HCT116 (cell line): ENCODE measurements around the gene ERGIC1. TPM values are rescaled to one million over a fixed set of nuclear protein-coding genes. Genes with fewer than 3 reads are reported as not detected.

Source experiments
- ATAC-seq: fragments of 200-7000 bp; cut with Tn5 transposase; 2 replicates; pipeline ENCODE4 v1.9.1; 2020; ENCODE audit warnings: mild to moderate bottlenecking, moderate library complexity
- BruUV-seq: library from RNA; stranded (reverse); fragments of 400-500 nt; replicated peaks from 2 replicates; lab custom pipeline; 2021; lab: Mats Ljungman, UMichigan
- CTCF ChIA-PET: fragments of 300-600 bp; sonication (Branson Sonifier 250); formaldehyde crosslinking; loops from one replicate; lab custom pipeline; 2021; ENCODE audit warnings: antibody characterized with exemption; lab: Charles Lee
- POLR2A ChIA-PET: fragments of 300-600, 350-600 bp; sonication (Branson Sonifier 250); formaldehyde crosslinking; loops from one replicate; lab custom pipeline; 2021; ENCODE audit warnings: antibody characterized with exemption; lab: Charles Lee
- RAD21 ChIA-PET, 2 experiments: fragments of 300-600 bp; sonication (Branson Sonifier 250); formaldehyde crosslinking; loops; one replicate each; lab custom pipeline; 2023; ENCODE audit warnings: low total read pairs in 2 of 2; ENCODE audit not compliant: uncharacterized antibody in 2 of 2, unreplicated experiment in 2 of 2, low non-redundant PET in 1 of 2; lab: Charles Lee
- DNase-seq: peaks from one replicate; pipeline ENCODE4 v3.0.0-alpha.2; 2010; ENCODE audit warnings: low read depth, low spot score
- H2AFZ ChIP-seq: fragments of 200-600 bp; shearing (Covaris generic), sonication (generic); 2 replicates; pipeline ENCODE4 v1.6.1; 2017; ENCODE audit warnings: low read depth, mixed run types, mixed read lengths, antibody characterized with exemption, low read length; ENCODE audit not compliant: poor library complexity, severe bottlenecking
- H3K27ac ChIP-seq: 2 replicates; pipeline ENCODE4 v1.5.1; 2012; ENCODE audit warnings: low read depth, low read length
- H3K27me3 ChIP-seq: fragments of 200-600 bp; sonication (generic); 2 replicates; pipeline ENCODE4 v1.6.1; 2016; ENCODE audit warnings: mixed run types, low read length, mixed read lengths; ENCODE audit not compliant: insufficient read depth
- H3K36me3 ChIP-seq, 2 experiments: fragments of 200-500 bp in 1 of 2; fragments of 200-600 bp in 1 of 2; sonication (Bioruptor generic) in 1 of 2; sonication (generic) in 1 of 2; 2 replicates each; pipeline versions ENCODE4 v1.5.1 to v1.6.1; 2014 to 2016; ENCODE audit warnings: low read length in 2 of 2, inconsistent platforms in 1 of 2, mixed read lengths in 1 of 2, mixed run types in 1 of 2; ENCODE audit not compliant: insufficient read depth in 2 of 2, control insufficient read depth in 1 of 2
- H3K4me1 ChIP-seq, 2 experiments: fragments of 200-600 bp in 1 of 2; sonication (generic) in 1 of 2; 2 replicates each; pipeline versions ENCODE4 v1.5.1 to v1.6.1; 2012 to 2017; ENCODE audit warnings: low read length in 2 of 2, inconsistent platforms in 1 of 2, mild to moderate bottlenecking in 1 of 2, mixed read lengths in 1 of 2, mixed run types in 1 of 2, moderate library complexity in 1 of 2; ENCODE audit not compliant: insufficient read depth in 2 of 2, control insufficient read depth in 1 of 2
- H3K4me2 ChIP-seq: fragments of 200-600 bp; sonication (generic); 2 replicates; pipeline ENCODE4 v1.6.1; 2017; ENCODE audit warnings: mixed run types, low read length, mixed read lengths
- H3K4me3 ChIP-seq, 2 experiments: fragments of 200-600 bp in 1 of 2; sonication (generic) in 1 of 2; replicated peaks in 1 of 2; 2 replicates each; pipeline ENCODE4 v1.5.1; 2011 to 2016; ENCODE audit warnings: low read length in 2 of 2, control low read depth in 1 of 2, low read depth in 1 of 2, mild to moderate bottlenecking in 1 of 2, mixed read lengths in 1 of 2, mixed run types in 1 of 2
- H3K79me2 ChIP-seq: fragments of 200-600 bp; sonication (generic); 2 replicates; pipeline ENCODE4 v1.6.1; 2017; ENCODE audit warnings: mild to moderate bottlenecking, mixed run types, low read length, moderate library complexity, mixed read lengths; ENCODE audit not compliant: insufficient read depth
- H3K9ac ChIP-seq: fragments of 200-600 bp; sonication (generic); 2 replicates; pipeline ENCODE4 v1.6.1; 2016; ENCODE audit warnings: low read length, mixed read lengths
- H3K9me2 ChIP-seq: fragments of 200-600 bp; sonication (generic), shearing (Covaris generic); 2 replicates; pipeline ENCODE4 v1.6.1; 2017; ENCODE audit warnings: mixed run types, mild to moderate bottlenecking, moderate library complexity; ENCODE audit not compliant: insufficient read depth
- H3K9me3 ChIP-seq, 2 experiments: fragments of 200-500 bp in 1 of 2; fragments of 200-600 bp in 1 of 2; sonication (Bioruptor generic) in 1 of 2; sonication (generic) in 1 of 2; 2 replicates each; pipeline ENCODE4 v1.6.1; 2014 to 2017; ENCODE audit warnings: low read length in 2 of 2, mixed read lengths in 2 of 2, inconsistent platforms in 1 of 2, low read depth in 1 of 2, mild to moderate bottlenecking in 1 of 2, mixed run types in 1 of 2, moderate library complexity in 1 of 2; ENCODE audit not compliant: control insufficient read depth in 1 of 2, insufficient read depth in 1 of 2
- H4K20me1 ChIP-seq: fragments of 200-600 bp; sonication (generic), shearing (Covaris generic); 2 replicates; pipeline ENCODE4 v1.6.1; 2017; ENCODE audit warnings: mixed run types, mild to moderate bottlenecking, moderate library complexity; ENCODE audit not compliant: insufficient read depth
- ELF1 ChIP-seq: IDR thresholded peaks from 2 replicates; pipeline ENCODE4 v1.6.1; 2012; ENCODE audit warnings: low read depth, borderline replicate concordance
- EZH2 ChIP-seq: fragments of 200-600 bp; sonication (generic); IDR thresholded peaks from 2 replicates; pipeline ENCODE4 v1.6.1; 2017; ENCODE audit warnings: antibody characterized with exemption, mixed run types
- EZH2phosphoT487 ChIP-seq: fragments of 200-600 bp; IDR thresholded peaks from 2 replicates; pipeline ENCODE4 v1.6.1; 2018; ENCODE audit warnings: antibody characterized with exemption, borderline replicate concordance
- FOSL1 ChIP-seq: IDR thresholded peaks from 2 replicates; pipeline ENCODE4 v1.6.1; 2012; ENCODE audit warnings: low read depth
- SIN3A ChIP-seq: IDR thresholded peaks from 2 replicates; pipeline ENCODE4 v1.6.1; 2012; ENCODE audit warnings: low read depth
- SRF ChIP-seq: IDR thresholded peaks from 2 replicates; pipeline ENCODE4 v1.6.1; 2012; ENCODE audit warnings: low read depth
- YY1 ChIP-seq: IDR thresholded peaks from 2 replicates; pipeline ENCODE4 v1.6.1; 2011; ENCODE audit warnings: low read length, low read depth, moderate library complexity, mild to moderate bottlenecking; ENCODE audit not compliant: insufficient replicate concordance; ENCODE audit errors: extremely low read depth
- intact Hi-C: fragments of 100-400 bp; cut with micrococcal nuclease; formaldehyde crosslinking; loops from 2 replicates; pipeline ENCODE4 v1.10.0; 2022
- total RNA-seq: library from RNA; stranded (reverse); gene quantifications from one replicate; pipeline ENCODE4 v1.2.1, GENCODE V29; 2021; ENCODE audit not compliant: unreplicated experiment
- TF ChIP-seq, protein P1 (sequence below): IDR thresholded peaks from 2 replicates; pipeline ENCODE4 v1.6.1; 2012; ENCODE audit warnings: low read depth
- TF ChIP-seq, protein P2 (sequence below), 3 experiments: fragments of 200-600 bp in 1 of 3; sonication (generic) in 1 of 3; IDR thresholded peaks in 2 of 3; conservative IDR thresholded peaks in 1 of 3; 2 replicates each; pipeline ENCODE4 v1.5.1; 2012 to 2017; ENCODE audit warnings: low read depth in 2 of 3, low read length in 2 of 3, antibody characterized with exemption in 1 of 3, borderline replicate concordance in 1 of 3, control low read depth in 1 of 3, mild to moderate bottlenecking in 1 of 3, mixed read lengths in 1 of 3, mixed run types in 1 of 3, moderate library complexity in 1 of 3; ENCODE audit not compliant: insufficient read depth in 1 of 3

ERGIC1 gene
- total RNA-seq, 1 experiment from 2014 or later, result 73.3 TPM

DNA sequence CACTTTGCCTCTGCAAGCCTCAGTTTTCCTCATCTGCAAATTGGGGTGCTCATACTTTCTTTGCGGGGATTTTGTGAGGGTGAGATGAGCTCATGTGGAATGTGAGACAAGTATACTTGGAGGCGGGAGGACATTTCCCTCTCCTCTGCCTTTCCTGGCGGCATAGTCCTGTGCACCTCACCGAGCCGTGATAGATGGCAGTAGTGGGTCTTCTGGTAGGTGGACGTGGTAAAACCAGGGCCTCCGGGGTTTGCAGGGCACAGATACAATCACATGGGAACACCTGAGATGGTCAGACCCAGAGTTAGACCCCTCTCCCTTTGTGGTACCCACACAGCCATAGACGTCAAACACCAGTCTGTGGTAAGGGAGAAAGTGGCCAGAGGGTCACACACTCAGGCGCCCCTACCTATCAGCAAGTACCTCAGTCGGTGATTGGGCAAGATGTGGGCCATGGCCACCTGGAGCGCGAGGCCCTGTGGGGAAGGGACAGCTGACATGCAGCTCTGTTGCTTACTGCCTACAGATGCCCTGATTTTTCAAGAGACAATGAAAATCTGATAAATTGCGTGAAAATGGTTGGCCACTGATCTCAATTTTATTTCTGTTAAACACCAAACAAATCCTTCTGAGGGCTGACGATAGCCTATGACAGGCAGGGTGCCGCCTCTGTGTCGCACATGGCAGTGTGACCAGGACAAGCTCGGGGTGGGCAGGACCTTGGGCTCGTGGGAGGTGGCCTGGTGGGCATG lies 9.9 kb downstream of the ERGIC1 start:
- Histone ChIP-seq H3K9me3 (no peaks in the 10 kb centered on the region), H2AFZ (no peak overlapping the region), H4K20me1 (no peaks in the 10 kb centered on the region), H3K79me2 (peaks cover 31% of the 10 kb centered on the region; the same call in 1 of the 2 replicates), H3K4me3 (no peak overlapping the region), H3K4me1 (peaks cover 0 to 8% of the 10 kb centered on the region in 2 experiments; a peak in 2 of 4 replicates), H3K9me2 (no peaks in the 10 kb centered on the region), H3K36me3 (no peaks in the 10 kb centered on the region), H3K27ac (no peak overlapping the region), H3K27me3 (no peaks in the 10 kb centered on the region), H3K4me2 (no peak overlapping the region), H3K9ac (no peak overlapping the region)
- ChIA-PET RAD21 (no interaction called here), CTCF (no interaction called here), POLR2A (no interaction called here)
- DNase-seq, result no peak
- no TSS peak for BruUV-seq
- TF ChIP-seq SRF, result no peak
- TF ChIP-seq, protein P1, sequence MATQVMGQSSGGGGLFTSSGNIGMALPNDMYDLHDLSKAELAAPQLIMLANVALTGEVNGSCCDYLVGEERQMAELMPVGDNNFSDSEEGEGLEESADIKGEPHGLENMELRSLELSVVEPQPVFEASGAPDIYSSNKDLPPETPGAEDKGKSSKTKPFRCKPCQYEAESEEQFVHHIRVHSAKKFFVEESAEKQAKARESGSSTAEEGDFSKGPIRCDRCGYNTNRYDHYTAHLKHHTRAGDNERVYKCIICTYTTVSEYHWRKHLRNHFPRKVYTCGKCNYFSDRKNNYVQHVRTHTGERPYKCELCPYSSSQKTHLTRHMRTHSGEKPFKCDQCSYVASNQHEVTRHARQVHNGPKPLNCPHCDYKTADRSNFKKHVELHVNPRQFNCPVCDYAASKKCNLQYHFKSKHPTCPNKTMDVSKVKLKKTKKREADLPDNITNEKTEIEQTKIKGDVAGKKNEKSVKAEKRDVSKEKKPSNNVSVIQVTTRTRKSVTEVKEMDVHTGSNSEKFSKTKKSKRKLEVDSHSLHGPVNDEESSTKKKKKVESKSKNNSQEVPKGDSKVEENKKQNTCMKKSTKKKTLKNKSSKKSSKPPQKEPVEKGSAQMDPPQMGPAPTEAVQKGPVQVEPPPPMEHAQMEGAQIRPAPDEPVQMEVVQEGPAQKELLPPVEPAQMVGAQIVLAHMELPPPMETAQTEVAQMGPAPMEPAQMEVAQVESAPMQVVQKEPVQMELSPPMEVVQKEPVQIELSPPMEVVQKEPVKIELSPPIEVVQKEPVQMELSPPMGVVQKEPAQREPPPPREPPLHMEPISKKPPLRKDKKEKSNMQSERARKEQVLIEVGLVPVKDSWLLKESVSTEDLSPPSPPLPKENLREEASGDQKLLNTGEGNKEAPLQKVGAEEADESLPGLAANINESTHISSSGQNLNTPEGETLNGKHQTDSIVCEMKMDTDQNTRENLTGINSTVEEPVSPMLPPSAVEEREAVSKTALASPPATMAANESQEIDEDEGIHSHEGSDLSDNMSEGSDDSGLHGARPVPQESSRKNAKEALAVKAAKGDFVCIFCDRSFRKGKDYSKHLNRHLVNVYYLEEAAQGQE, result no peak
- intact Hi-C loops, result no loop called here
- ATAC-seq, result no peak

GRCh38 chr5:172844577-172844838 lies 10.5 kb downstream of the ERGIC1 start:
- Histone ChIP-seq H3K9ac (no peak overlapping the region), H2AFZ (no peak overlapping the region), H3K4me1 (peaks cover 0 to 8% of the 10 kb centered on the region in 2 experiments; a peak in 2 of 4 replicates), H4K20me1 (no peaks in the 10 kb centered on the region), H3K27ac (no peak overlapping the region), H3K9me2 (no peaks in the 10 kb centered on the region), H3K36me3 (no peaks in the 10 kb centered on the region), H3K4me3 (no peak overlapping the region), H3K9me3 (no peaks in the 10 kb centered on the region), H3K4me2 (no peak overlapping the region), H3K27me3 (no peaks in the 10 kb centered on the region), H3K79me2 (peaks cover 32% of the 10 kb centered on the region; the same call in 1 of the 2 replicates)
- RAD21 ChIA-PET, result no interaction called here
- DNase-seq, result no peak
- no TSS peak for BruUV-seq
- no peak for ATAC-seq
- CTCF ChIA-PET, result no interaction called here
- intact Hi-C loops, result no loop called here
- POLR2A ChIA-PET, result no interaction called here
- TF ChIP-seq SIN3A, result no peak
- TF ChIP-seq ELF1, result no peak
- TF ChIP-seq YY1, result no peak
- TF ChIP-seq, protein P2, sequence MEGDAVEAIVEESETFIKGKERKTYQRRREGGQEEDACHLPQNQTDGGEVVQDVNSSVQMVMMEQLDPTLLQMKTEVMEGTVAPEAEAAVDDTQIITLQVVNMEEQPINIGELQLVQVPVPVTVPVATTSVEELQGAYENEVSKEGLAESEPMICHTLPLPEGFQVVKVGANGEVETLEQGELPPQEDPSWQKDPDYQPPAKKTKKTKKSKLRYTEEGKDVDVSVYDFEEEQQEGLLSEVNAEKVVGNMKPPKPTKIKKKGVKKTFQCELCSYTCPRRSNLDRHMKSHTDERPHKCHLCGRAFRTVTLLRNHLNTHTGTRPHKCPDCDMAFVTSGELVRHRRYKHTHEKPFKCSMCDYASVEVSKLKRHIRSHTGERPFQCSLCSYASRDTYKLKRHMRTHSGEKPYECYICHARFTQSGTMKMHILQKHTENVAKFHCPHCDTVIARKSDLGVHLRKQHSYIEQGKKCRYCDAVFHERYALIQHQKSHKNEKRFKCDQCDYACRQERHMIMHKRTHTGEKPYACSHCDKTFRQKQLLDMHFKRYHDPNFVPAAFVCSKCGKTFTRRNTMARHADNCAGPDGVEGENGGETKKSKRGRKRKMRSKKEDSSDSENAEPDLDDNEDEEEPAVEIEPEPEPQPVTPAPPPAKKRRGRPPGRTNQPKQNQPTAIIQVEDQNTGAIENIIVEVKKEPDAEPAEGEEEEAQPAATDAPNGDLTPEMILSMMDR (IDR thresholded peaks at IDR 0.05 in 2 of 3, conservative IDR thresholded peaks at IDR 0.05 in 1 of 3; ENCODE audit: borderline replicate concordance in 1 of 3, insufficient read depth in 1 of 3, low read depth in 2 of 3, low read length in 2 of 3), result no peak
- TF ChIP-seq SRF, result no peak
- no peak for TF ChIP-seq EZH2phosphoT487
- TF ChIP-seq, protein P1, result no peak
- TF ChIP-seq EZH2, result no peak
- no peak for TF ChIP-seq FOSL1
